ENCODE measurements around the gene PDE6H. TPM values are rescaled to one million over a fixed set of nuclear protein-coding genes. Genes with fewer than 3 reads are reported as not detected.

Gene PDE6H
- total RNA-seq, 1 donor from 2014 or later, result not detected

DNA sequence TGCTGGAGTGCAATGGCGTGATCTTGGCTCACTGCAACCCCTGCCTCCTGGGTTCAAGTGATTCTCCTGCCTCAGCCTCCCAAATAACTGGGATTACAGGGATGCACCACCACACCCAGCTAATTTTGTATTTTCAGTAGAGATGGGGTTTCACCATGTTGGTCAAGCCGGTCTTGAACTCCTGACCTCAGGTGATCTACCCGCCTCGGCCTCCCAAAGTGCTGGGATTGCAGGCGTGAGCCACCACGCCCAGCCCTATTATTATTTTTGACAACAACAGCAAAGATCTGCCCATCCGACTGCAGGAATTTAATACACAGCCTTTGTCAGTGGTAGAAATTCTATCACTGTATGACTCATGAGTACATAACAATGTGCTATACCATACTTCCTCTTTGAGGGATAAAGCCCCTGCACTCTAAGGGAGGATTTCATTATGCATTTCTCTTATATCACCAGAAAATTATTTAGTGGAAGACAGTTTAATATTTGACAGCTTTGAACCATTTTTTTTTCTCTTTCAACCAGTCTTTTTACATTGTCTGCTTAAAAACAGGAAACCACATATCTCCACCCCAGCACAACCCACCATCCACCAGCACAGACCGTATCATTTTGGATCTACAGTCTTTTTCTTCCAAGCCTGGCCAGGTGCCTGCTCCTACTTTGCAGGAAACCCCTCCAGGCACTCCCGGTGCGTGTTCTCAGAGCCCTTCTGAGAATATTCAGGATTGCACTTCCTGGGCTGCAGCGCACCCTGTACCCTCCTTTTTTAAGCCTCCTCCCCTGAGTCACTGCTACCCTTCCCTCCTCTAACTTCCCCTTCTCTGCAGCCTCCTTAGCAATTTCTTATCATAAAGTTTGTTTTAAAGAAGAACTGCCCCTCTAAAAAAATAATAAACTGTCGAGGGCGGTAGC is 12.0 kb upstream of the PDE6H start:
- no peaks in the 10 kb centered on the region for H3K9me3 Mint-ChIP-seq (ENCODE audit: unreplicated experiment)
- H3K4me1 Mint-ChIP-seq (ENCODE audit: low read depth, unreplicated experiment), result no peaks in the 10 kb centered on the region
- DNase-seq, result no peak
- no peak overlapping the region for H3K27ac Mint-ChIP-seq (ENCODE audit: unreplicated experiment)
- H3K36me3 Mint-ChIP-seq (ENCODE audit: unreplicated experiment), result no peaks in the 10 kb centered on the region
- no peaks in the 10 kb centered on the region for H3K27me3 Mint-ChIP-seq (ENCODE audit: unreplicated experiment)
- H3K4me3 Mint-ChIP-seq (ENCODE audit: unreplicated experiment), result no peak overlapping the region
- TF ChIP-seq CTCF (IDR thresholded peaks at IDR 0.05; ENCODE audit: partially characterized antibody, unreplicated experiment), result no peak

DNA sequence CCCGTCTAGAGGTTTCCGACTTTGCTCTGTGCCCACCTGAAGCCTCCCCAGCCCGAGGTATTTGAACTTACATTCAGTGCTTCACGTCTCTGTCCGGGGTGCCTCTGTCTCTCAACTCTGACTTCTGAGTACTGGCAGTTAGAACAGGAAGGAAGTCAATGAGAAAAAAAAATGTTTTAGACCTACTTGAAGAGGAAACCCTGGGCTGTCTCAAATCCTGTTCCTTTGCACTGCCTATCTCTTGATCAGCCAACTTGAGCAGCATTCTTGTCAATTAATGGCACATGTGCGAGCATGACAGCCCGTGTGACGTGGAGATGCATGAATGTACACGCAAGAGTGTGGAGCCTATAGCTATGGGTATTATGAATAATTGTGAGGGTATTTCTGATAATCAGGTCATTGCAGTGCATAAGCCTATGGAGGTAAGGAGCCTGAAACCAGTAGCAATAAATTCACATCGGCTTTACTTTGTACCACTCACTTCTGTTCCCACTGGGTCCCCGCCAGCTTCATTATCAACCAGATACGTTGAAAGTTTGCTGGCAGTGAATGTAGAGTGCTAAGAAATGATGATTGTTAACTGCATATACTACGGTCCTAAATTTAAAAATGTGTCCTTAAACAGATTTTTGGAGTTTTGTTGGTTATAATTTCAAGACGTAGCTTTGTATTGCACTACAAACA is 11.2 kb upstream of the PDE6H start, which contains the start of gene ARHGDIB:
Gene ARHGDIB (minus strand): TSS at position 136 of the 687 bp plus-strand sequence. CDS start 10,889 bp downstream, outside the sequence.
- DNase-seq, result no peak
- no peak for TF ChIP-seq CTCF (IDR thresholded peaks at IDR 0.05; ENCODE audit: partially characterized antibody, unreplicated experiment)
- H3K4me3 Mint-ChIP-seq (ENCODE audit: unreplicated experiment), result no peak within 1 kb of the TSS
- no peak within 1 kb of the TSS for H3K27ac Mint-ChIP-seq (ENCODE audit: unreplicated experiment)
- H3K9me3 Mint-ChIP-seq (ENCODE audit: unreplicated experiment), result no peaks in the 10 kb centered on the region
- H3K4me1 Mint-ChIP-seq (ENCODE audit: low read depth, unreplicated experiment), result no peaks in the 10 kb centered on the region
- no peaks in the 10 kb centered on the region for H3K27me3 Mint-ChIP-seq (ENCODE audit: unreplicated experiment)
- no peaks in the 10 kb centered on the region for H3K36me3 Mint-ChIP-seq (ENCODE audit: unreplicated experiment)

DNA sequence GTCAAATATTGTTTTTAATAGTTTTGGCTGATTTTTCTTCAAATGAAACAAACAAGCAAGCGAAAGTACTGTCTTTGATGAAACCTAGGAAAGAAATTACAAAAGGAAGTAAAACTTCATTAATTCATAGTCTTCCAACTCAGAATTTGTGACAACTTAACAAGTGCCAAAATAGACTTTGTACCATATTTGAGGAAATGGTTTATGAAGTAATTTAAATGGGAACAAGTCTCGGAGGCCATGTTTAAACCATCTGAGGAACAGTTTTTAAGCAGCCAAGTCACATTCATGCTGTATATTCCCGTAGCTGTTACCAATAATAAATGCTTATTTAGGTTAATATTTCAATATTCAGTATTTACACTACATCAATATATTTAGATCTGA is 10.7 kb upstream of the PDE6H start:
- Mint-ChIP-seq H3K4me1 (ENCODE audit: low read depth, unreplicated experiment) (no peaks in the 10 kb centered on the region), H3K27ac (ENCODE audit: unreplicated experiment) (no peak overlapping the region), H3K36me3 (ENCODE audit: unreplicated experiment) (no peaks in the 10 kb centered on the region), H3K4me3 (ENCODE audit: unreplicated experiment) (no peak overlapping the region), H3K9me3 (ENCODE audit: unreplicated experiment) (no peaks in the 10 kb centered on the region), H3K27me3 (ENCODE audit: unreplicated experiment) (no peaks in the 10 kb centered on the region)
- no peak for DNase-seq
- TF ChIP-seq CTCF (IDR thresholded peaks at IDR 0.05; ENCODE audit: partially characterized antibody, unreplicated experiment), result no peak

- Mint-ChIP-seq H3K9me3 (ENCODE audit: unreplicated experiment) (no peaks in the 10 kb centered on the region), H3K27ac (ENCODE audit: unreplicated experiment) (no peak overlapping the region), H3K4me1 (ENCODE audit: low read depth, unreplicated experiment) (no peaks in the 10 kb centered on the region), H3K27me3 (ENCODE audit: unreplicated experiment) (no peaks in the 10 kb centered on the region), H3K4me3 (ENCODE audit: unreplicated experiment) (no peak overlapping the region), H3K36me3 (ENCODE audit: unreplicated experiment) (no peaks in the 10 kb centered on the region)
- no peak for DNase-seq
- no peak for TF ChIP-seq CTCF (IDR thresholded peaks at IDR 0.05; ENCODE audit: partially characterized antibody, unreplicated experiment)
Observed at GRCh38 chr12:14962797-14963196, 10.0 kb upstream of the PDE6H start.

GRCh38 chr12:14963520-14963919 is 9.3 kb upstream of the PDE6H start:
- no peaks in the 10 kb centered on the region for H3K9me3 Mint-ChIP-seq (ENCODE audit: unreplicated experiment)
- H3K4me1 Mint-ChIP-seq (ENCODE audit: low read depth, unreplicated experiment), result no peaks in the 10 kb centered on the region
- H3K27me3 Mint-ChIP-seq (ENCODE audit: unreplicated experiment), result no peaks in the 10 kb centered on the region
- H3K27ac Mint-ChIP-seq (ENCODE audit: unreplicated experiment), result no peak overlapping the region
- no peak for TF ChIP-seq CTCF (IDR thresholded peaks at IDR 0.05; ENCODE audit: partially characterized antibody, unreplicated experiment)
- no peaks in the 10 kb centered on the region for H3K36me3 Mint-ChIP-seq (ENCODE audit: unreplicated experiment)
- no peak for DNase-seq
- no peak overlapping the region for H3K4me3 Mint-ChIP-seq (ENCODE audit: unreplicated experiment)

All from glutamatergic neuron (in vitro differentiated cells).